Activated gamma-delta T cell treated with Interleukin-2 at 50 U/mL for 16 hours (primary cell): Measurements from ENCODE around the gene CRIM1.

Experiments used
- DNase-seq: peaks from one replicate; pipeline ENCODE4 v3.0.0-alpha.2; 2020

Gene CRIM1

DNA sequence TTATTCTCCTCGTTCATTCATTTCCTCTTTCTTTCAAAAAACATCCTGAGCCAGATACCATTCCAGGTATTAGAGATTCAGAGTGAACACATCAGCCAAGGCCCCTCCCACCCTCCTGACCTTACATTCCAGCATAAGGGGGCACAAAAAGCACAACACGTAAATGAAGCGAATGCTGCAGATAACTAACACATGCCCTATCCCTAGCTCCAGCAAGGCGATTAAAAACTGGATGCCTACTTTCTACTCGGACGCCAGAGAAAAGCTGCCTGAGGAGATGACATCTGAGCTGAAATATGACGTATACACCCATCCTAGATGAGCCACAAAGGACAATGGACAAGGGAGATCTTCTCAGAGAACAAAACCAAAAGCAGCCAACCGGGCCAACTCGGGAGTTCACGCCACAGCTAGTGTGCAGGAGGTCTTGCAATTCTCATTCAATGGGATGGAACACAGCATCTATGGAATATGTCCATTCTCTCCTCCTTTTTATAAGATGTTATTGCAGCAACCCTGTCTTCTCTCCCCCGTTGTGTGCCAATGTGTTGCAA lies 208.9 kb downstream of the CRIM1 start:
- no peak for DNase-seq

DNA sequence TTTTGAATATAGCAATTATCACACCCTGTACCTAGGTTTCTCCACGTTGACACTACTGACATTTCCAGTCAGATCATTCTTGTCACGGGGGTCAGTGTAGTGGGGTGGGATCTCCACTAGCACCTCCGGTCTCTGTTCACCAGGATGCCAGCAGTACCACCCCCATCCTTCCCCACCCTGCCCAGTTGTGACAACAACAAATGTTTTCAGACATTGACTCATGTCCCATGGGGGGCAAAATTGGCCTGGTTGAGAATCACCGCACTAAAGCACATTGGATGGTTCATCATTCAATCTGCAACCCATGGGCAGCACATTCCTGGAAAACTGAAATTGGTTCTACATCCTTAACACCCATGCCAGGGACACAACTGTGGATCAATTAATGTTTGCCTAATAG lies 210.1 kb downstream of the CRIM1 start:
- DNase-seq = no peak

DNA sequence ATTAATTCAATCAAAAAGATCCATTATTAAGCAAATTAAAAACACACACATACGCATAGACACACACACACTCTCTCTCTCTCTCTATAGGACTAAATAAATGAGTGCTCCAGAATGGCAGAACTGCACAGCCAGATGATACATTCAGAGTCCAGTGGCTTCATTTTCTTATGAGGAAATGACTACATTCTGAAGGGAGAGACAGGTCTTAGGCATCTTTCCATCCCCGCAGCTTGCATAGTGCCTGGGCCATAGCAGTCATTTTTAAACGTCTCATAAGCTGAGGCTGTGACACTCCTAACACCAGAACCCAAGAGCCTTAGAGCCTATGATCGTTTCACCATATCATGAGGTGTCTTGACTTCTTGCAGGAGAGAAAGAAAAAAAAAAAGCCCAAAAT lies 211.3 kb downstream of the CRIM1 start:
- no peak for DNase-seq

DNA sequence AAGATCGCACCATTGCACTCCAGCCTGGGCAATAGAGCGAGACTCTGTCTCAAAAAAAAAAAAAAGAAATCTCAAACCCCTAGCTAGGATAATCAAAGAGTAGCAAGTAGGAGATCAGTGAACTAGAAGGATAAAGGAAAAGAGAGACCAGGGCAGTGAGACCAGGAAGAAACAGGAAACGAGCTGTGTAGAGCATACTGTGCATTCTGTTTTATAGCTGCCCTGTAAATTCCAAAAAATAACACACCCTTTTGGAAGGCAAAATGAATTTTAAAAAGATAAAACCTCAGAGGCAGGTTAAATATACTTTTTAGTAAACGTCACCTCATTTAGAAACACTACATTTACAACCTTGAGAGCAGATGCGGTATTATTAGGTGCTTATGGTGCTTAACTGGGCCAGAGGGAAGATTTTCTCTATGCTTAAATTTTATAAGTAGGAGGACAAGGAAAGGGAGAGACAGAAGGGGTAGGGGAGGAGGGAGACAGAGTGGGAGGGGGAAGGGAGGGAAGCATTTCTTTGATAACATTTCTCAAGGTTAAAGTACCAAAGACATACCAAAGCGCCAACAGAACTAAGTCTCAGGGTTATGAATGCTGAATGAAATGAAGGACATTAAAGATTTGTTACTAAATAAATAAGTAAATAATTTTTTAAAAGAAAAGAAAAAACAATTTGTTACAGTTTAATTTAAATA lies 212.3 kb downstream of the CRIM1 start:
- DNase-seq = no peak

DNA sequence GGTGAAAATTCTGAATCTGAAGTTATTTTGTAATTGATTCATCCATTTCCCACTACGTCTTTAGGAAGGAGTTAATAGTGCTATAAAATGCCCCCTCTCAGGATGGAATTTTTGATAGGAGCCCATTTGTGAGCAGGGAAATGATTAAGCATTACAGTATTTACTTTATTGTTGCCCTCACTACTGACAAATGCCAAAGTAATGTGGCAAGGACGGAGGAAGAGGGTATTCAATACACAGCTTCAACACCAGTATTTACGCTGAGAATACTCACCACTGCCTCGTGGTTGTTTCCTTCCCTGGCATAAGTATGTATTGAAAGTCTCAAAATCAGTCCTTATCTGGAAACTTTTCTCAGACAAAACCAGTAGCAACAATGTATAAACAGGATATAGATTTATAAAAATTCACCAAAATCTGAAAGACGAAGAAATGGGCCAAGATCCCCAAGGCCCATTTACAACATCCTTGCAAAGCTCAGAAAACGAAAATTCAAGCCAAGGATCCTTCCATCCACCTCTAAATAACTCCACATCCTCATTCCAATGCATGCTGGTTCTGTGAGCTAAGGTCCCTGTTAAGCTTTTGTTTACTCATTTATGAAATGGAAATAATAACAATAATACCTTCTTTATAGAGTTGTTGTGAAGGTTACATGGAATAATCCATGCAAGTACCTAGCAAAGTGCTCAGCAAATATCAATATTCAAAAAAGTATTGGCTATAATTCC lies 213.1 kb downstream of the CRIM1 start:
- no peak for DNase-seq

DNA sequence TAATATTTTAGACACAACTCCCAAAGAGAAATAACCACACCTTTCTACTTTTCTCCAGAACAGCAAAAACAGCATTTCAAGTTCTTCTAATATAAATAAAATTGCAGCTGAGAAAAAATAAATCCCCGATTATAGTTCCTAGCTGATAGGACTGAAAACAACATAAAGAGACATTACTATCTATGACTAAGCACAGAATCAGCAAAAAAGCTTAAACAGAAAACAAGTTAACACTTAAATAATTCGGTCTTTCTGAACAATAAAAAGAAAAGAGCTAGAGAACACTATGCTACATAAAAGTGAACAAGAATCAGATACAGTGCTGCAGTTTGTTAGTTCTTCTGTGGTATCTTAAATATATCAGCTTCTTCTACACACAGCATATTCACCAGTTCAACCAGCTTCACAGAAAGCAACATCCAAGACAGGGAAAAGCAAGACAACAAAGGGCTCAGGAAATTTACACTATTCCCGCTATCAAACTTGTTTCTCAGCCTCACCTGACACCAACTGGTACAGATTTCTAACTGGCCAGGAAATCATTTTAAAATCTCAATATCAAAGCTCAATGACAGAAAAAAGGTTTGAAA lies 213.8 kb downstream of the CRIM1 start:
- no peak for DNase-seq

DNA sequence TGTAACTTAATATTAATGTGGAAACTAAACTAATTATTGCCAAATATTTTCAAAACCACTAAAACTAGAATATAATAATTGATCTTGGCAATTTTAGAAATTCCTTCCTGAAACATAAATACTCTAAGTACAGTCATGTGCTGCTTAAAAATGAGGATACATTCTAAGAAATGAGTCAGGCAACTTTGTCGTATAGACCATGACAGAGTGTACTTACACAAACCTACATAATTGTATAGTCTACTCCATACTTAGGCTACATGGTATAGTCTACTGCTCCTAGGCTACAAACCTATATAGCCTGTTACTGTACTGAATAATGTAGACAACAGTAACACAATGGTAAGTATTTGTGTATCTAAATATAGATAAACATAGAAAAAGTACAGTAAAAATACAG lies 214.8 kb downstream of the CRIM1 start:
- no peak for DNase-seq

DNA sequence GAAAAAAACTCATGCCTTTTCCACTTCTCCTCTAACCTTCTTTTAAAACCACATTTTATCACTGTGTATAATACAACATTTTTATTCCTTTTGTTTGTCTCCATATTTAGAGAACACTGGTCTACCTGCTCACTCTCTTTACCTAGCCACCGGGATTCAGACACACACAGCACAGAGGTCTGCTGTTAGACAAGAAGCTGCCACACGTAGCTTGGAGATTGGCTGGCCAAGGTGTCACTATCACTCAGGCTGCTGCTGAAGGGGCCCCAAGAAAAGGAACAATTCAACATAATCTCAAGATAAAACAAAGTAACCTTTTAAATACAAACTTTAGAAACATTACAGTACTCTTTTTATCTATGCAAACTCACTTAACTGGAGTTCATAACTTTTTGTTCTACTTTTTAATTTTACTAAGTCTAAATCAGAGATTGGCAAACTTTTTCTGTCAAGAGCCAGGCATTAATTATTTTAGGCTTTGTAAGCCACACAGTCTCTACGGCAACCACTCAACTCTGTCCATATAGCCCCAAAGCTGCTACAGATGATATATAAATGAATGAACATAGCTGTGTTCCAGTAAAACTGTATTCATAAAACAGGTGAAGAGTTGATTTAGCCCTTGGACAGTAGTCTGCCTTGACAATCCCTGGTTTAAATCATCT lies 216.6 kb downstream of the CRIM1 start:
- DNase-seq = no peak

DNA sequence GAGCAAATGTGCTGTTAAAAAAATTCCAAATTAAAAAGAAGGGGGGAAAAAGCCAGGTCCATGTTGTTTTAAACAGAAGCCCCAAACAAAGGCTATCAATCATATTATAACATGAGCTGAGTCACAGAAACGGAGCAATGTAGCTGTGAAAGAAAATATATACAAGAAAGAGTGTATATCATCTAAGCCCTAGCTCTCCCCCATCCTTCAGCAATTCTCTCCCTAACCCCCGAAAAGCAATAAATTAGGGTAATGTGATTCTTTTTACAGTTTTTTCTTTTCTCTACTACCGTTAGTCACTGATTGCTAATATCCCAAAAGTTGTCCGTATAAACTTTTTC lies 217.1 kb downstream of the CRIM1 start:
- no peak for DNase-seq

DNA sequence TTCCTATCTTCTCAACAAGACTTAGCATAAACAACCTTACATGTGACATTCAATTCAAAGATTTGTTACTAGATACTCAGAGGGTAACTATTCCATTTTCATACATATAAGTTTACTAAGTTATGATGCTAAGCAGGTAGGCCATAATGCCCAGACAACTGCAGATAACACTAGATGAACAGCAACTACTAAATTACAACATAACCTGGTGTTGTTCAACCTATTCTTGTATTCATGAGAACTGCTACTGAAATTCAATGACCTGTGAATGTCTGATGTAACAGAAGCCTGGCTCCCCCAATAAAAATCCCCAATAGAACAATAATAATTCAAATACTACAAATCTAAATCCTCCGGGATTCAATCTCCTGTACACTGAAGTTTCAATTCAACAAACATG lies 217.6 kb downstream of the CRIM1 start:
- DNase-seq = no peak

DNA sequence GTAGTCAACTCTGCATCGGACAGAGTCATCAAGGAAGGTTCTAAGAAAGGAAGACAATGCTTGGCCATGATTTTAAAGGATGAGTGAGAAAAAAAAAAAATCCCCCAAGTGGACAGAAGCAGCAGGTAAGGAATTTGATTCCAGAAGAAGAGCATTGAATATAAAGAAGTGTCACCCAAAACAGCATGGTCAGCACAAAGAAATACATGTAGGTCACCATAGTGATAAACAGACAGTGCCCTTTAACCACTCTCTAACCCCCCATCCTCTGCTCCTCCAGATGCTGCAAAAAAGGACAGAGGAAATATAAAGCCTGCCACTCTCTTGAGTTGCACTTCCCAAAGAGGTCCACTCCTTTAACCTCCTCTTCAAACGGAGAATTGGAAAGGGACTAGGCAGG lies 219.0 kb downstream of the CRIM1 start:
- no peak for DNase-seq

DNA sequence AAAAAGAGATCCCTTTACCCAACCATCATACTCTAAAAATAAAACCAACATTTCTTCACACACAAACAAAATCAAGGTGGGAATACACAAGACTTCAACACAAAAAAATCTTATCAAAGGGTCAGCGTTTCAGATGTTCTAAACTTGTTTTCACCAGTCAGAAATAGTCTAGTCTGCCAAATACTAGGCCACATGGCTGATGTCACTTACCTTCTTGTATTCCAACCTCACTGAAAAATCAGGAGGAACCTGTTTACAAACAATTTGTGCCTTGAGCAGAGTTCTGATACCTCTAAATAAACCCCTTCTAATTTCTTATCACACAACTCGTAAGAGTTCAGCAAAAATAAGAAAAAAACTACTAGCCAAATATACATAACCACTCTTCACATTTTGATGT lies 222.3 kb downstream of the CRIM1 start:
- no peak for DNase-seq

DNA sequence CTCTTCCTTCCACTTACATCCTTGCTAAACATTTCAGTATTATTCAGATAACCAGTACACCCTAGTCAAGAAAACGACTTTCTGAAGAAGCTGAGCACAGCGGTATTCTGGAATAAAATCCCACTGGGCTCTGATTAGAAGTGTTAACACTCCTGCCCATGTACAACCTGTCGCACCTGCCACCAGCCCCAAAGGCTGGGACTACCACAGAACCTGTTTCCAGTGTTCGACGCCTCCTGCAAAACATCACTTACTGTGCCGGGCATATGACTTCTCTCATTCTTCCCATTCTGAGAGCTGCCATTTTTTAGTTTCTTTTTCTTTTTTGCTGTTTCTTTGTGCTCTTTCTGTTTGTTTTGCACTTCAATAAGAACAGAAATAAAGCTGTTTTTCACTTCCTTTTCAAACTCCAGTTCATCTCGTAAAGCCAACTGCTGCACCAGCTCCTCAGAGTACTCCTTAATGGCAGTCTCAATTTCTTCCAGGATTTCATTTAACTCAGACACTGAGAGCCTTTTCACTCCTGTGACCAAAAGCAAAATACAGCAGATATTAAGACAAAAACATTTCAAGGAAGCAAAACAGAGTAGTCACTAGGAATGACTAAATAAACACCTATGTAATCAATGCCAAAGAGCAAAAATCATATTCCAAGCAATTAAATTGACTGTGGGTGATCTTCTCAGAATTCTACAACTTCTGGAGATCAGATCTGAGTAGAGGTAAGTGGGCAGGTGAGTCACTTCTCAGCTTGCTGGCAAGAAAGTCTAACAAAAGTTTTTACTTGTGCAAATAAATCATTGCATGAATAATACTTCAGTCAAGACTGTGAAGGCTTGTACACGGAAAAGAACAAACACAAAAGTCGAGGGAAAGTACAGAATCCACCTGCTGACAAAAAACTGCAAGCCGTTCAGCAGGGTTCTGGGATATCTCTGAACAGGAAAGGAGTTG lies 223.0 kb downstream of the CRIM1 start:
- no peak for DNase-seq

DNA sequence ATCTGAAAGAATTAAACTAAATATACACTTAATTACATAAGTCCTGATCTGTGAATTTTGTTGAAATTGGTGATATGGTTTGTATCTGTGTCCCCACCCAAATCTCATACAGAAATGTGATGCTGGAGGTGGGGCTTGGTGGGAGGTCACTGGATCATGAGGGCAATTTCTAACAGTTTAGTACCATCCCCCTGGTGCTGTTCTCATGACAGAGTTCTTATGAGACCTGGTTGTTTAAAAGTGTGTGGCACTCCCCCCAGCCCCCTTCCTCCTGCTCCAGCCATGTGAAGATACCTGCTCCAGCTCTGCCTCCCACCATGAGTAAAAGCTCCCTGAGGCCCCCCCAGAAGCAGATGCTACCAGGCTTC lies 223.7 kb downstream of the CRIM1 start:
- DNase-seq = no peak

DNA sequence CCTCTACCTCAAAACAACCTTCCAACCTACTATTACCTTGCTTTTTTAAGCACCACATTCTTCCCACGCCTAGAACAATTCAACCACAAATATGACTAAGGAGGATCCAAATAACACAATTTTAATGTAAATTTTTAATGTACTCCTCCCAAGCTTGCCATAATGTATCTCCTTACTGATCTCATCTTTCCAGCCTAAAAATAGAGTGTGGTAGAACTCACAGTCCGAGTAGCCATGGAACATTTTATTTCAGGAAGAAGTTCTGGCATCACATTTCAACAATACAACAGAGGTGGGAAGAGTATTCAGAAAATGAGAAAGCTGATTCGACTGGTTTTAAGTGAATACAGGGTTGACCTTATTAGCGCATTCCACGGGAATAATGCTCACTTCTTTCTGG lies 227.0 kb downstream of the CRIM1 start:
- DNase-seq = no peak

DNA sequence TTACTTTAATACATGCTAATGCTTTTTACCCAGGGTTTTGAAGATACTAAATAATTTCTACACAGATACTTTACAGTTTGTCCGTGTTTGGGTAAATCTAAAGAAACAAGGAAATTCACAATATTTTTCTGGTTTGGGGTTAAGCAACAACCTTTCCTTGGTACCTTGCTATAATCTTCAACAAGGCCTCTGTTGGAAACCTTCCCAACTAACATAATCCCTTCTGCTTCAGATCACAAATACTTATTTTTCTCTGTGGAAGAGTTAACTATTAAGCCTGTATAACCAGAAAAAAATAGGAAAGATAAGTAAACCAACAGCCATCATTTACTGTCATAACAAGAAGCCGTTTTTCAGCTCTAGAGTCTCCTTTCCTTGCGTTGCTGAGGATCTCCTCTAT lies 227.4 kb downstream of the CRIM1 start:
- DNase-seq = no peak

DNA sequence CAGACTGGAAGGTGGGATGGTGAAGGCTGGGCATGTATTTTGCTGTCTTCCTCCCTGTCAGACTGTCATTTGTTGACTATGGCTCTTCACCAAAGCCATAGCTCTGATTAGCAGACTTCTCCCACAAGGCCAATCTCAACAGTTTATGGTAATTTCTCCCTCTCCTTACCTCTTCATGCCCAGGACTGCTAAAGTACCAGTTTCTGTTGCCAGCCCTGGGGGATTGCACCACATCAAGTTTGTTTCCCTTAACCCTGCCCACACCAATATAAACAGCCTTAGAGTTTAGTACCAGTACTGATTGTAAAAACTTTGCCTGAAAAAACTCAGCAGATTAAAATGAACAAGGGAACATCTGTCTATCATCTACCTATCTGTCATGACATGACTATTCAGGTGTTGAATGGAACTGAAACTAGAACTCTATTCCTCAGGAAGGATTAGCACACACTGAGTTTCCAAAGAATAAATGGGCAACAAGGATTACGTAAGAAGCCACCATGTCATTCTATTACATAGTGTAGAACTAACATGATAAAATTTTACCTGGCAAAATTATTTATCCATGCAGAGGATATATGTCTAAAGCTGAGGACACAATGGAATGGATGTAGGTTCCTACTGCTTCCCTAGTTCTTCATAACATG lies 228.7 kb downstream of the CRIM1 start:
- DNase-seq = no peak

DNA sequence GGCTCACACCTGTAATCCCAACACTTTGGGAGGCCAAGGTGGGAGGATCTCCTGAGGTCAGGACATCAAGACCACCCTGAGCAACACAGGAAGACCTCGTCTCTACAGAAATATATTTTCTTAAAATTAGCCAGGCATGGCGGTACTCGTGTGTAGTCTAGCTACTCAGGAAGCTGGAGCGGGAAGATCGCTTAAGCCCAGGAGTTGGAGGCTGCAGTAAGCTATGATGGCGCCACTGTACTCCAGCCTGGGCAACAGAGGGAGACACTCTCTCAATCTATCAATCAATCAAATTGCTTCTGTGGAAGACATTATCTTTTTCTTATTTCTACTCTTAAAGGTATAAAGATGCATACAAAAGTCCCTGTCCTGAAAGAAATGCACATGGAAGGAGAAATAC lies 231.1 kb downstream of the CRIM1 start:
- no peak for DNase-seq

DNA sequence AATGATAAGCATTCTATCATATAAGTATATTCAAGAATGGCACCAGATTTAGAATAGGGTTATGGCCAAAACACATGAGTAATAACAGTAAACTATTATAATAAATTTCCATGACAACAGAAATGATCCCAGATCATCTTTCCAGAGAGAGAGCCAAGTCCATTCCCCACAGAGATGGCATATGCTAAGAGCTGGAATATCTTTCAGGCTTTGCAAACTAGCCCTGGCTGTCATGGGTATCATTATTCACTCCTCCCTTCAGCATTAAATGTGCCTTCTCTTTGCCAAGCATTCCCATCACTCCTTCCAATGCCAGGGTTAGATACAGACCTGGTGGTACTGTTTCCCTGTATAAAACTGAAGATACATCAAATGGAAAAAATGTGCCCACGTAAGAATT lies 231.5 kb downstream of the CRIM1 start:
- no peak for DNase-seq

DNA sequence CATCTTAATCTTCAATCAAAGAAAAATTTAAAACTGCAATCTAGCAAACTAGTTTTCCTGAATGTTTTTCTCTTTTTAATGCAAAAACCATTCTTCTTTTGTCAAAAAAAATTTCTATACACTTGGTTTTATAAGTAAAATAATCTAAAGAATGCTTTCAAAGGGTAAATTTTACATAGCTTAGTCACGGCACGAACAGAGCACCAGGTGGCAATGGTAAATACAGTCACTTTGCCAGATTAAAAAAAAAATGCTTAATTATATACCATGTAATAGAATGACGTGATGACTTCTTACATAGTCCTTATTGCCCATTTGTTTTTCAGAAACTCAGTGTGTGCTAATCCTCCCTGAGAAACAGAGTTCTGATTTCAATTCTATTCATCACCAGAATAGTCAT lies 232.0 kb downstream of the CRIM1 start:
- no peak for DNase-seq

DNA sequence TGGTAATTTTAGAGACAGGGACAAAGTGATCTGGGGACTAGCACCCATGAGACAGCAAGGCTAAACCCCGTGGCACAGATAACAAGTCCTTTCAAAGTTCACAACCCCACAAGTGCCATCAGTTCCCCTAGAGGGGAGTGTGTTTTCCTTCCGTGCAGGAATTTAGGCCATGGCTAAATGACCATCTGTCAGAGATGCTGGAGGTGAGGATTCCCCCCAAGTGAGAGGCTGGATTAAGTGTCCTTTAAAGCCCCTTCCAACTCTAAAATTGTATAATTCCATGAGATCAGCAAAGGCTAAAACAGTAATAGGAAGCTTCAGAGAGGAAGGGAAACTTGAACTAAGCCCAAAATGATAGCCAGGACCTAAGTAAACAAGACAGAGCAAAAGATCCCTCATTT lies 233.7 kb downstream of the CRIM1 start:
- DNase-seq = no peak

DNA sequence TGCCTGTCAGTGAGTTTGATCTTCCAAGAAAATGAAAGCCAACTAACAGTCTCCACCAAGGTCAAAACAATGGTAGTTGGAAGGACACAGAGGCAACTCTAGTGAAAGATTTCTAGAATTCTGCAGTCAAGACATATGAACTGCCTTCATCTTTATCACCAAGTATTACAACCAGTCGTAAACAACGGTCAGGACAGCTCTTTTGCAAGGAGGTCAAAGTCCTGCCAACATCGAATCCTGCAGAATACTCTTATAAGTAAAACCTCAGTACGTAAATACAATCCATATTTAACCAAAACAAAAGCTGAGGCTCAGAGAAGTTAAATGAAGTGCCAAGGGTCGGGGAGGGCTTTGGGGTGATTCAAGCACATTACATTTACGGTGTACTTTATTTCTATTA lies 239.3 kb downstream of the CRIM1 start:
- no peak for DNase-seq
